HL-60 (cell line): Measurements from ENCODE around the gene PCDHGA1.

Experiments used
- GABPA ChIP-seq: IDR thresholded peaks from 2 replicates; pipeline ENCODE4 v1.6.1; 2012; ENCODE audit warnings: low read depth
- POLR2AphosphoS5 ChIP-seq: IDR thresholded peaks from 2 replicates; pipeline ENCODE4 v1.6.1; 2012; ENCODE audit warnings: low read depth
- SPI1 ChIP-seq: IDR thresholded peaks from 2 replicates; pipeline ENCODE4 v1.6.1; 2012; ENCODE audit warnings: low read depth, mild to moderate bottlenecking, borderline replicate concordance
- TF ChIP-seq, protein P1 (sequence below): IDR thresholded peaks from one replicate; pipeline ENCODE4 v1.5.1; 2011; ENCODE audit warnings: low read length, control low read depth, inconsistent platforms; ENCODE audit not compliant: insufficient read depth

DNA sequence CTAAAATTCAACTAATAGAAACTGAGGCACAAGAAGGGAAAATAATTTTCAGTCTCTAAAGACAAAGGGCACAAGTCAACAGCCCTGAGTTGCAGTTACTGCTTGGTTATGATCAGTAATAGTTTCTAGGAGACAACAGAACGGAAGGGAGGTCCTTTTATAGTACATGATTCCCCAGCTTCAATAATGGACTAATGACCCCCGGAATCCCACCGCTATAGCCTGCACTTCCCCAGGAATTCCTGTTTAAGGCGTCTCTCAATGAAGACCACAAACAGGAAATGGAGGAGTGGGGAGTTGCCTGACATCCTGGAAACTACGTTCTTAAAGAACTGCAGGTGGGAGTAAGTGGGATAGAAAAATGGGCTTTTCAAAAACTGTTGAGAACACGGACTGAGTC, 227.8 kb downstream of the PCDHGA1 start:
- TF ChIP-seq, protein P1, sequence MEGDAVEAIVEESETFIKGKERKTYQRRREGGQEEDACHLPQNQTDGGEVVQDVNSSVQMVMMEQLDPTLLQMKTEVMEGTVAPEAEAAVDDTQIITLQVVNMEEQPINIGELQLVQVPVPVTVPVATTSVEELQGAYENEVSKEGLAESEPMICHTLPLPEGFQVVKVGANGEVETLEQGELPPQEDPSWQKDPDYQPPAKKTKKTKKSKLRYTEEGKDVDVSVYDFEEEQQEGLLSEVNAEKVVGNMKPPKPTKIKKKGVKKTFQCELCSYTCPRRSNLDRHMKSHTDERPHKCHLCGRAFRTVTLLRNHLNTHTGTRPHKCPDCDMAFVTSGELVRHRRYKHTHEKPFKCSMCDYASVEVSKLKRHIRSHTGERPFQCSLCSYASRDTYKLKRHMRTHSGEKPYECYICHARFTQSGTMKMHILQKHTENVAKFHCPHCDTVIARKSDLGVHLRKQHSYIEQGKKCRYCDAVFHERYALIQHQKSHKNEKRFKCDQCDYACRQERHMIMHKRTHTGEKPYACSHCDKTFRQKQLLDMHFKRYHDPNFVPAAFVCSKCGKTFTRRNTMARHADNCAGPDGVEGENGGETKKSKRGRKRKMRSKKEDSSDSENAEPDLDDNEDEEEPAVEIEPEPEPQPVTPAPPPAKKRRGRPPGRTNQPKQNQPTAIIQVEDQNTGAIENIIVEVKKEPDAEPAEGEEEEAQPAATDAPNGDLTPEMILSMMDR = no peak
- no peak; the same call in 1 of the 2 replicates for TF ChIP-seq POLR2AphosphoS5
- TF ChIP-seq GABPA = no peak
- no peak for TF ChIP-seq SPI1
